PFSK-1 (cell line): ENCODE measurements around the gene PTPRT.

Experiments used
- POLR2AphosphoS5 ChIP-seq: IDR thresholded peaks from 2 replicates; pipeline ENCODE4 v1.6.1; 2012; ENCODE audit warnings: low read depth, mild to moderate bottlenecking, control low read depth, low read length, moderate library complexity
- SIN3A ChIP-seq: IDR thresholded peaks from 2 replicates; pipeline ENCODE4 v1.6.1; 2012; ENCODE audit warnings: mild to moderate bottlenecking, low read length, moderate library complexity, borderline replicate concordance; ENCODE audit not compliant: insufficient read depth
- TAF1 ChIP-seq: IDR thresholded peaks from 2 replicates; pipeline ENCODE4 v1.6.1; 2012; ENCODE audit warnings: low read length, control low read depth, borderline replicate concordance; ENCODE audit not compliant: insufficient read depth

- TF ChIP-seq POLR2AphosphoS5: no peak
- TF ChIP-seq TAF1: no peak
- no peak for TF ChIP-seq SIN3A
Observed at GRCh38 chr20:42887281-42887680, 302.4 kb downstream of the PTPRT start.
